B cell (primary cell): ENCODE measurements around the gene MPZL1.

Source experiments
- CTCF ChIP-seq: fragments of 200-600 bp; IDR thresholded peaks from one replicate; pipeline ENCODE4 v1.8.0; 2022; ENCODE audit warnings: antibody characterized with exemption, mild to moderate bottlenecking
- EZH2 ChIP-seq: IDR thresholded peaks from 2 replicates; pipeline ENCODE4 v1.6.1; 2012; ENCODE audit warnings: borderline replicate concordance, low read depth, mild to moderate bottlenecking, moderate library complexity, low read length; ENCODE audit not compliant: insufficient read depth, poor library complexity, severe bottlenecking

GRCh38 chr1:167737169-167737568 is 15.4 kb downstream of the MPZL1 start:
- TF ChIP-seq CTCF (no peak), EZH2 (no peak)
